ENCODE results near the gene KYAT1.

KYAT1 gene

DNA sequence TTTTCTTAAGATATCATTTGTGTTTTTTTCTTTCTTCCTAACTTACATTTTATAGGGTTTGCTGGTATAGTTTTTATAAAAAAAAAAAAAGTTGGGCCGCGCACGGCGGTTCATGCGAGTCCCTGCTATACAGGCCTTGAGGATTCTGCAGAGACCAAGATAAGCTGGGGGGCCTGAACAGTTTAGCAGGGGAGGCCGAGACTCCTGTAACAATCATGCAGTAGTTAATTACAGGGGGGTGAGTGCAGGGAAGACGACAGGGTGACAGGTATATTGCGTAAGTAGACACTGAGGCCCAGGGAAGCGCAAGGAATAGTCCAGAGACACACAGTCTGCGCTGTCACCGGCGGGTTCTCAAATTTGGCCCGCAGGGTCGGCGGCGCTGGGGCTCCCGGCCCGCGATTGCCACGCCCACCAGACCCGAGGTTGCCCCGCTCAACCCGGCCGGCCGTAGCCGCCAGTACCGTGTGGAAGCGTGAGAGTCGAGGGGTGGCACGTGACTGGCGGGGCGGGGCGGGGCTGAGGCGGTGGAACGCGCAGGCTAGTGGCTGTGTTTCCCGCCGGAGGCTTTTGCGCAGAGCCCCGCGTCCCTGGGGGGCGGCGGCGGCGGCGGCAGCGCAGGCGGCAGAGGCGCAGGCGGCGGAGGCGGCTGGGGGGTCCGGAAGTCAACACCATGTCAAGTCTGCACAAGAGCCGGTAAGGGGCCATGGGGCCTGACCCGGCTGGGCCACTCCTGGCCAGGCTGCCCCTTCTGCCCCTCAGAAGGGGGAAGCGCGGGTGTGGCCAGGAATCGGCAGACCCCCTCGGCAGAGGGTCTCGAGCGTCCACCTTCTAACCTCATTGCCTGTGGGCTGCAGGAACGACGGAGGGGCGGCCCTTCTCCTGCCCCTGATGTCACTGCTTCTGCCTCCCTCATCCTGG lies 94.8 kb downstream of the KYAT1 start, which contains the start of gene TBC1D13:
Gene TBC1D13, plus strand, starts transcription at position 573 of the 921 bp plus-strand sequence. Its CDS starts 101 bp downstream, at position 674.
- peak; percentile 84 to 90 (median 86) for DNase-seq (ENCODE audit: low read depth in 4 of 4, low spot score in 1 of 4)

DNA sequence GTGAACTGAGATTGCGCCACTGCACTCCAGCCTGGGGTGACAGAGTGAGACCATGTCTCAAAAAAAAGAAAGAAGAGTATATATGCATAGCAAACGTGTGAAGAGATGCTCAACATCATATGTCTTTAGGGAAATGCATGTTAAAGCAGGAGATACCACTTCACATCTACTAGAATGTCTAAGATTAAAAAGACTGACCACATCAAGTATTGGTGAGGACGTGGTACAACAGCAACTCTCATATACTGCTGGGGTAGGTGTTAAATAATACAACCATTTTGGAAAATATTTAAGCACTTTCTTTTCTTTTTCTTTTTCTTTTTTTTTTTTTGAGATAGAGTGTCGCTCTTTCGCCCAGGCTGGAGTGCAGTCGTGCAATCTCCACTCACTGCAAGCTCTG lies 96.3 kb downstream of the KYAT1 start:
- no peak for DNase-seq (ENCODE audit: low read depth in 4 of 4, low spot score in 1 of 4)
